HepG2 (cell line): Measurements from ENCODE around the gene NFATC3. TPM values are rescaled to one million over a fixed set of nuclear protein-coding genes. Genes with fewer than 3 reads are reported as not detected.
A peak's percentile ranks its signal among the peaks of the same experiment; 100 is the strongest.

Source experiments
- ATAC-seq: fragments of 200-7000 bp; cut with Tn5 transposase; 3 replicates; pipeline ENCODE4 v1.9.1; 2020; ENCODE audit warnings: mild to moderate bottlenecking, moderate library complexity
- BruUV-seq: library from RNA; stranded (reverse); fragments of 400-500 nt; replicated peaks from 2 replicates; lab custom pipeline; 2021; lab: Mats Ljungman, UMichigan
- CTCF ChIA-PET: fragments of 300-600 bp; formaldehyde crosslinking; extraction: SDS; loops from one replicate; lab custom pipeline; 2021; ENCODE audit warnings: low total read pairs, inconsistent platforms, low intra/inter-chr PET ratio; lab: Yijun Ruan, JAX
- POLR2A ChIA-PET: fragments of 350-600 bp; sonication (Branson Sonifier 250); formaldehyde crosslinking; loops from one replicate; lab custom pipeline; 2020; ENCODE audit warnings: antibody characterized with exemption, inconsistent platforms; lab: Yijun Ruan, JAX
- DNase-seq: peaks from one replicate; pipeline ENCODE4 v3.0.0-alpha.2; 2015; ENCODE audit warnings: low spot score
- FAIRE-seq: peaks from 3 replicates; lab custom pipeline; 2011; peaks lifted over from hg19 to GRCh38; lab: Jason Lieb, UNC
- H2AFZ ChIP-seq: one replicate; pipeline ENCODE4 v1.6.1; 2011; ENCODE audit warnings: low read length, inconsistent platforms
- H3K27ac ChIP-seq: fragments of 300-600 bp; 3 replicates; pipeline ENCODE4 v1.8.0; 2011; ENCODE audit warnings: mixed run types, mild to moderate bottlenecking, mixed read lengths, low read length, inconsistent platforms; ENCODE audit not compliant: insufficient read depth; ENCODE audit errors: extremely low read length
- H3K27me3 ChIP-seq, 2 experiments: fragments of 200-600 bp in 1 of 2; 2 replicates in 1 of 2; 3 replicates in 1 of 2; pipeline versions ENCODE4 v1.6.0 to v1.8.0; 2011; ENCODE audit warnings: low read length in 2 of 2, mild to moderate bottlenecking in 2 of 2, moderate library complexity in 2 of 2, inconsistent platforms in 1 of 2; ENCODE audit not compliant: insufficient read depth in 2 of 2, control insufficient read depth in 1 of 2
- H3K36me3 ChIP-seq, 2 experiments: fragments of 200-600 bp in 1 of 2; replicated peaks in 1 of 2; 2 replicates in 1 of 2; 3 replicates in 1 of 2; pipeline versions ENCODE4 v1.5.1 to v1.8.0; 2011; ENCODE audit warnings: low read length in 2 of 2, inconsistent platforms in 1 of 2; ENCODE audit not compliant: insufficient read depth in 2 of 2, control insufficient read depth in 1 of 2
- H3K4me1 ChIP-seq: 2 replicates; pipeline ENCODE4 v1.5.1; 2012; ENCODE audit warnings: low read length, inconsistent platforms; ENCODE audit not compliant: insufficient read depth
- H3K4me2 ChIP-seq: 2 replicates; pipeline ENCODE4 v1.6.0; 2011; ENCODE audit warnings: low read depth, low read length, inconsistent platforms
- H3K4me3 ChIP-seq, 3 experiments: fragments of 200-600 bp in 1 of 3; sonication (generic), shearing (Covaris generic) in 1 of 3; replicated peaks in 1 of 3; 2 replicates each; pipeline ENCODE4 v1.5.1; 2011 to 2016; ENCODE audit warnings: low read length in 3 of 3, inconsistent platforms in 2 of 3, low read depth in 2 of 3, mild to moderate bottlenecking in 2 of 3, control low read depth in 1 of 3, mixed read lengths in 1 of 3; ENCODE audit not compliant: insufficient read depth in 1 of 3
- H3K79me2 ChIP-seq: one replicate; pipeline ENCODE4 v1.6.1; 2011; ENCODE audit warnings: low read length, inconsistent platforms; ENCODE audit not compliant: insufficient read depth
- H3K9ac ChIP-seq: 2 replicates; pipeline ENCODE4 v1.6.0; 2011; ENCODE audit warnings: mild to moderate bottlenecking, low read depth, low read length, inconsistent platforms; ENCODE audit not compliant: insufficient read depth
- H3K9me3 ChIP-seq: 2 replicates; pipeline ENCODE4 v1.5.1; 2012; ENCODE audit warnings: mild to moderate bottlenecking, low read length
- H4K20me1 ChIP-seq: 2 replicates; pipeline ENCODE4 v1.6.0; 2011; ENCODE audit warnings: inconsistent platforms, mild to moderate bottlenecking, low read length, moderate library complexity; ENCODE audit not compliant: insufficient read depth
- AGO2 ChIP-seq: fragments of 200-400 bp; formaldehyde crosslinking; optimal IDR thresholded peaks from 2 replicates; pipeline ENCODE3; 2017; ENCODE audit warnings: mild to moderate bottlenecking, low read depth, low read length, moderate library complexity
- BCLAF1 ChIP-seq: fragments of 450-650 bp; IDR thresholded peaks from 2 replicates; pipeline ENCODE4 v1.6.1; 2017; ENCODE audit warnings: mild to moderate bottlenecking
- FOSL2 ChIP-seq: sonication (generic); formaldehyde crosslinking; IDR thresholded peaks from 2 replicates; pipeline ENCODE4 v1.4.0; 2020; ENCODE audit warnings: missing genetic modification reagents
- FUBP1 ChIP-seq: sonication (generic); formaldehyde crosslinking; IDR thresholded peaks from 2 replicates; pipeline ENCODE4 v1.5.1; 2020; ENCODE audit warnings: missing genetic modification reagents, mild to moderate bottlenecking, borderline replicate concordance
- MYNN ChIP-seq: sonication (generic); formaldehyde crosslinking; IDR thresholded peaks from 2 replicates; pipeline ENCODE4 v1.4.0; 2020; ENCODE audit warnings: mild to moderate bottlenecking, low read depth, missing genetic modification reagents
- RBM22 ChIP-seq: fragments of 200-400 bp; formaldehyde crosslinking; optimal IDR thresholded peaks from 2 replicates; pipeline ENCODE3; 2017; ENCODE audit warnings: mild to moderate bottlenecking, low read length, moderate library complexity
- SKI ChIP-seq: fragments of 450-650 bp; IDR thresholded peaks from one replicate; pipeline ENCODE4 v1.6.1; 2018; ENCODE audit warnings: mild to moderate bottlenecking; ENCODE audit not compliant: partially characterized antibody
- ZFP91 ChIP-seq: sonication (generic); formaldehyde crosslinking; IDR thresholded peaks from 2 replicates; pipeline ENCODE4 v1.9.0; 2022; ENCODE audit warnings: missing genetic modification reagents, mild to moderate bottlenecking, borderline replicate concordance
- ZKSCAN5 ChIP-seq: sonication (generic); formaldehyde crosslinking; IDR thresholded peaks from 2 replicates; pipeline ENCODE4 v1.5.1; 2020; ENCODE audit warnings: mild to moderate bottlenecking, missing genetic modification reagents
- ZNF225 ChIP-seq: sonication (generic); formaldehyde crosslinking; IDR thresholded peaks from 2 replicates; pipeline ENCODE4 v1.4.0; 2020; ENCODE audit warnings: mild to moderate bottlenecking, missing genetic modification reagents
- ZNF432 ChIP-seq: sonication (generic); formaldehyde crosslinking; IDR thresholded peaks from 2 replicates; pipeline ENCODE4 v1.5.0; 2020; ENCODE audit warnings: missing genetic modification reagents, mild to moderate bottlenecking, borderline replicate concordance
- ZNF720 ChIP-seq: sonication (generic); formaldehyde crosslinking; IDR thresholded peaks from 2 replicates; pipeline ENCODE4 v1.4.0; 2020; ENCODE audit warnings: missing genetic modification reagents
- whole genome bisulfite sequencing: methylation state at CpG from one replicate; pipeline ENCODE4 v1.1.6; 2017; ENCODE audit warnings: low lambda C conversion rate; 5-methylcytosine and 5-hydroxymethylcytosine counted together
- in situ Hi-C: cut with HindIII; loops from 2 replicates; pipeline ENCODE4 v1.10.0; 2017; ENCODE audit warnings: low pct_unique_long_range_greater_than_20kb; ENCODE audit not compliant: extremely low pct_ligation_motif_present
- intact Hi-C: fragments of 100-400 bp; cut with micrococcal nuclease; formaldehyde crosslinking; loops from one replicate; pipeline ENCODE4 v1.10.0; 2022; ENCODE audit not compliant: unreplicated experiment
- polyA plus RNA-seq, 8 experiments: library from polyadenylated mRNA; depleted of rRNA in 3 of 8; stranded (reverse) in 7 of 8; unstranded in 1 of 8; fragments of >200 nt; fragmentation: Illumina TruSeq in 4 of 8; extraction: Trizol in 4 of 8; gene quantifications; 2 replicates each; pipeline versions ENCODE4 v1.2.1 to v1.2.3, GENCODE V29; 2011 to 2016; ENCODE audit warnings: low read depth in 4 of 8, missing spikeins in 1 of 8, mixed read lengths in 1 of 8; ENCODE audit not compliant: insufficient read depth in 1 of 8
- total RNA-seq, 5 experiments: library from RNA; depleted of rRNA; stranded (reverse); fragments of >200 nt; fragmentation: Illumina TruSeq; extraction: Trizol; gene quantifications; 2 replicates each; pipeline ENCODE4 v1.2.3, GENCODE V29; 2016; ENCODE audit warnings: low read depth in 1 of 5

NFATC3 gene
- total and polyA plus RNA-seq, 2 of the 13 experiments (the other 11 are each of a cell fraction or from before 2014, with no cell fraction given), result 52.6 to 62.7 TPM

DNA sequence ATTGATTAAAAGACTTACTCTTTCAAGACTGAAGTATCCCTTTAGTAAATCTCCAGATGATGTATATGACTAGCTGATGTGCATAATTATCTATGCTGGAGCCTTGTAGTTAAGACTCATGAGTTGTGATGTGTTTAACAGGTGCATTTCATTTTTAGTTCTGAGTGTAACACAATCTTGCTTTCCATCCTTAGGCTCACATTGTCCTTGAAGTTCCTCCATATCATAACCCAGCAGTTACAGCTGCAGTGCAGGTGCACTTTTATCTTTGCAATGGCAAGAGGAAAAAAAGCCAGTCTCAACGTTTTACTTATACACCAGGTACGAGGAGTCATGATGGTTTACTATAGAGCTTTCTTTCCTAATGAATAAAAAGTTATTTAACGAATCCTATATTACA is 97.9 kb downstream of the NFATC3 start (continued):
- TF ChIP-seq BCLAF1 (no peak), FUBP1 (no peak), SKI (no peak), FOSL2 (CRISPR knock-in tag) (no peak), MYNN (no peak), ZFP91 (no peak), ZKSCAN5 (no peak)

DNA sequence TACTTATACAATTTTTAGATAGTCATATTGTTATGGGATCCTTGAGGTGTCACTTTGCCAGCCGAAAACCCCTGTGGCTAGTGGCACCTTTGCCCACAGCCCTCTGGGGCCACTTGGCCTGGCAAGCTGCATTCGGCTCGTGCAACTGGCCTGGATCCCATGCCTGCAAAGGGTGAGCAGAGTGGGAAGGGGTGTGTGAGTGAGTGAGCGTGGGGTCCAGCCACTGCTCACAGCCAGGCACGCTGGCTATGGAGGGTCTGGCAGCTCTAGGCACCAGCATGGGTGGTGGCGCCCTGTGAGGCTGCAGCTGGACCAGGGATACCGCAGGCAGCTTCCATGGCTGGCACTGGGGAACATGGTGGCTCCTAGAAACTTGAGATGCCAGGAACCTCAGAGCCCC is 101.7 kb downstream of the NFATC3 start:
- H3K27me3 ChIP-seq, result no peaks in the 10 kb centered on the region
- H3K9me3 ChIP-seq, result no peaks in the 10 kb centered on the region
- H3K27ac ChIP-seq, result no peak overlapping the region
- TF ChIP-seq ZNF225, result 0 out of 2 replicates have a peak, but pooled peaks have one; percentile 35
- TF ChIP-seq ZNF720, result no peak
- TF ChIP-seq ZNF432 (CRISPR knock-in tag), result no peak
- peak; percentile 50 for TF ChIP-seq AGO2
- TF ChIP-seq RBM22, result peak; percentile 53
- TF ChIP-seq, all 625 proteins: peak for 3
- no peak overlapping the region for H3K4me3 ChIP-seq
- no peak for DNase-seq
- H3K79me2 ChIP-seq, result no peaks in the 10 kb centered on the region
- ATAC-seq, result peak; percentile 14
- ChIA-PET CTCF (no interaction called here), POLR2A (no interaction called here)
- no peaks in the 10 kb centered on the region for H4K20me1 ChIP-seq
- FAIRE-seq, result no peak
- over 99% methylated on average over 7 of the region's 7 CpGs for WGBS
- peaks cover 34 to 79% of the 10 kb centered on the region in 2 experiments for H3K36me3 ChIP-seq
- H2AFZ ChIP-seq, result no peak overlapping the region
- no TSS peak for BruUV-seq
- no peak overlapping the region for H3K4me2 ChIP-seq
- intact Hi-C loops (no loop called here), in situ Hi-C loops (no loop called here)
- peaks cover 11% of the 10 kb centered on the region for H3K4me1 ChIP-seq
- H3K9ac ChIP-seq, result no peak overlapping the region
